ENCODE measurements around the gene ARL6IP4. TPM values are rescaled to one million over a fixed set of nuclear protein-coding genes. Genes with fewer than 3 reads are reported as not detected.
A peak's percentile ranks its signal among the peaks of the same experiment; 100 is the strongest.

Gene ARL6IP4
- total RNA-seq, 1 donor from 2014 or later, result 173 TPM

DNA sequence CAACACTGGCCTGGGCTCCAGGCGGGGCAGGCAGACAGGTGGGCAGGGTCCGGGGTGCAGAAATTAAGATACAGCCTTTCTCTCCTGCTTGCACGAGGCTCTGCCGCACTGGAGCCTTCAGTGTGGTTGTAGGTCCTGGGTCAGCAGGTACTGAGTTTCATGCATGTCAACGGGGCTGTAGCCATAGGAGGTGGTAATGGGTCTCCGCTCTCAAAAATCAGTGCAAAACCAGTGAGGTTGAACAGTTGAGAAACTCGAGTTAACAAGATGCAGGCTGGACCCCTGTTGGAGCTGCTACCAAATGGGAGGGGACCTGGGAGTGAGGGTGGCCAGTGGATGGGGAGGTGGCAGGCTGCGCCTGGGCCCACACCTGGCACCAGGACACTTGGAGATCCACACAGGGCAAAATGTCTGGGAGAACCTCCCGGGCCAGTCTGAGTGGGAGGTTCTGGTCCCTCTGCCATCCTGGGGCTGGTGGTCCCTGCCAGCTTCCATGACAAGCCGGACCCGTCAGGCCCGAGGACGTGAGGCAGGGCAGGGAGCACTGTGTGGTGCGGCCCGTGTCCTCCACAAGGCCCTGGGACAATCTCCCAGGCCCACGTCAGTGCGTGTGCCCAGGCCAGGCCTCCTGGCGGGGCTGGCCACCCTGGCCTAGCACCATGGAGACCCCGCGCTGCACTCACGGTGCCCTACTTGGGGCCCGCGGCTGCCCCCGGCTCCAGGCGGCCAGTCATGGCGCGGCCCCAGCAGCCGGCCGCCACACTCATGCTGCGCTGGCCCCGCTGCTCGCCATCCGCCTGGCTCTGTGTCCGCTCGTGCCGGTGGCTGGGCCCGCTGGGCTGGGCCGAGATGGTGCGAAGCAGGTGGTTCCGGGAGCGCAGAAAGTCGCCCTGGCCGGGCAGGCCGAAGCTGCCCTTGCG, 5.1 kb downstream of the ARL6IP4 start:
- TF ChIP-seq, protein P1, sequence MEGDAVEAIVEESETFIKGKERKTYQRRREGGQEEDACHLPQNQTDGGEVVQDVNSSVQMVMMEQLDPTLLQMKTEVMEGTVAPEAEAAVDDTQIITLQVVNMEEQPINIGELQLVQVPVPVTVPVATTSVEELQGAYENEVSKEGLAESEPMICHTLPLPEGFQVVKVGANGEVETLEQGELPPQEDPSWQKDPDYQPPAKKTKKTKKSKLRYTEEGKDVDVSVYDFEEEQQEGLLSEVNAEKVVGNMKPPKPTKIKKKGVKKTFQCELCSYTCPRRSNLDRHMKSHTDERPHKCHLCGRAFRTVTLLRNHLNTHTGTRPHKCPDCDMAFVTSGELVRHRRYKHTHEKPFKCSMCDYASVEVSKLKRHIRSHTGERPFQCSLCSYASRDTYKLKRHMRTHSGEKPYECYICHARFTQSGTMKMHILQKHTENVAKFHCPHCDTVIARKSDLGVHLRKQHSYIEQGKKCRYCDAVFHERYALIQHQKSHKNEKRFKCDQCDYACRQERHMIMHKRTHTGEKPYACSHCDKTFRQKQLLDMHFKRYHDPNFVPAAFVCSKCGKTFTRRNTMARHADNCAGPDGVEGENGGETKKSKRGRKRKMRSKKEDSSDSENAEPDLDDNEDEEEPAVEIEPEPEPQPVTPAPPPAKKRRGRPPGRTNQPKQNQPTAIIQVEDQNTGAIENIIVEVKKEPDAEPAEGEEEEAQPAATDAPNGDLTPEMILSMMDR (conservative IDR thresholded peaks at IDR 0.05), result no peak
- Mint-ChIP-seq H3K27ac (ENCODE audit: unreplicated experiment) (peak overlapping the region; percentile 98), H3K4me3 (peak overlapping the region; percentile 86), H3K36me3 (ENCODE audit: low read depth) (no peaks in the 10 kb centered on the region), H3K4me1 (peaks cover 37% of the 10 kb centered on the region), H3K27me3 (ENCODE audit: low read depth) (no peaks in the 10 kb centered on the region), H3K9me3 (no peaks in the 10 kb centered on the region)
- no peak for DNase-seq (ENCODE audit: low read depth, low spot score)

DNA sequence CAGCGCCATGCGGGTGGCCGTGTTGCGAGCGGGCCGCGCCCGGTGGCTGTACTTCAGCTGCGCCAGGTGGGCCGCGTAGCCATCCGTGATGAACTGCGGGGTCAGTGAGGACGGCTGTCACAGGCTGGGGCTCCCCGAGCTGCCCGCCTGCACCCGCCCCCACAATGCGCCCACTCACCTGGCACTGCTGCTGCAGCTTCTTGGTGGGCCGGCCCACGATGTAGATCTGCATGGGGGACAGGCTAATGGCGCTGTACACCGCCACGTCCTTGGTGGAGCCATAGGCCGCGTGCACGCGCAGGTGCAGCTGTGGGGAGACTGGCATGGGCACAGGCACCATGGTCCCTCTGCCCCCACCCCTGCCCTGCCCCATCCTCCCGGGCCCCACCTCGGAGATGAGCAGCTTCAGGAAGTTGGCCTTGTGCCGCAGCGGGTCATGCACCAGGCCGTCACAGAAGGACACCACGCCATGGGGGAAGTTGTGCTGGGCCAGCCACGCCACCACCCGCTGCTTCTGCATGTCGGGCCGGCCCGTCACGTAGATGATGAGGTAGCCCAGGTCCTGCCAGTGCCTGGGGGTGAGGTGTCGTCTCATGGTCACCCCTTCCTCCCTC, 5.9 kb downstream of the ARL6IP4 start:
- Mint-ChIP-seq H3K27me3 (ENCODE audit: low read depth) (no peaks in the 10 kb centered on the region), H3K4me3 (no peak overlapping the region), H3K9me3 (no peaks in the 10 kb centered on the region), H3K4me1 (peaks cover 37% of the 10 kb centered on the region), H3K36me3 (ENCODE audit: low read depth) (no peaks in the 10 kb centered on the region), H3K27ac (ENCODE audit: unreplicated experiment) (no peak overlapping the region)
- TF ChIP-seq, protein P1 (conservative IDR thresholded peaks at IDR 0.05), result no peak
- DNase-seq (ENCODE audit: low read depth, low spot score), result no peak

DNA sequence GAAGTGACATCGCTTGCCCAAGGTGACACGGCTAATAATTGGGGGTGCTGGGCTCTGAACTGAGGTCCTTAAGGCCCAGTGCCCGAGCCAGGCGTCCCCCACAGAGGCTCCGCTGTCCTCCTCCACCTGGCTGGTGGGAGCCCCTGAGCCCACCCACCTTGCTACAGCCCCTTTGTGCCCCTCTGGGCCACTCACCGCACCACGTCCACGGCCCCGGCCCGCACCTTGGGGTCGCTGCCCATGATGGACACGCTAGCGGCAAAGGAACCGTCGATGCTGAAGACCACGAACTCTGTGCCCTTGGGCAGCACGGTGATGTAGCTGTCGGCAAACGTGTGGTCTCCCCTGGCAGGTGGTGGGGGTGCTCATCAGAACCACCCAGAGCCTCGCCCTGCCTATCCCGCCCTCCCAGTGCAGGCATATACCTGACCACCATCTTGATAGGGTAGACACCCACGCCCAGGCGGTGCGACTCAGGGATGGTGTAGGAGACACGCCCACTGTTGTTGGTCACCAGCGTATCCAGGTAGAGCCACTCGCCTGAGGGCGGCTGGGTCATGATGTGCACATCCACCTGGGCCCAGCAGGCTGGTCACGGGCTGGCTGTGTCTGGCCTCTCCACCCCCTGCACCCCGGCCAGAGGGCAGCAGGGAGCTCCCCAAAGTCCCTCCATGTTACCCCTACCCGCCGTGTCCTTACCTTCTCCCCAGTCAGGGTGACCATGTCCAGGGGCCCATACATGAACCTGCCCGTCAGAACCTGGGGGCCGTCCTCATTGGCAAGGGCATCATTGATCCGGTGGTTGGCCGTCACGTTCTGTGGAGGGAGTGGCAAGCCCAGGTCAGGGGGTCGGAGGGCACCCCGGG, 6.8 kb downstream of the ARL6IP4 start:
- no peak for DNase-seq (ENCODE audit: low read depth, low spot score)
- Mint-ChIP-seq H3K27ac (ENCODE audit: unreplicated experiment) (no peak overlapping the region), H3K4me1 (peaks cover 27% of the 10 kb centered on the region), H3K4me3 (no peak overlapping the region), H3K27me3 (ENCODE audit: low read depth) (no peaks in the 10 kb centered on the region), H3K36me3 (ENCODE audit: low read depth) (no peaks in the 10 kb centered on the region), H3K9me3 (no peaks in the 10 kb centered on the region)
- TF ChIP-seq, protein P1 (conservative IDR thresholded peaks at IDR 0.05), result no peak

DNA sequence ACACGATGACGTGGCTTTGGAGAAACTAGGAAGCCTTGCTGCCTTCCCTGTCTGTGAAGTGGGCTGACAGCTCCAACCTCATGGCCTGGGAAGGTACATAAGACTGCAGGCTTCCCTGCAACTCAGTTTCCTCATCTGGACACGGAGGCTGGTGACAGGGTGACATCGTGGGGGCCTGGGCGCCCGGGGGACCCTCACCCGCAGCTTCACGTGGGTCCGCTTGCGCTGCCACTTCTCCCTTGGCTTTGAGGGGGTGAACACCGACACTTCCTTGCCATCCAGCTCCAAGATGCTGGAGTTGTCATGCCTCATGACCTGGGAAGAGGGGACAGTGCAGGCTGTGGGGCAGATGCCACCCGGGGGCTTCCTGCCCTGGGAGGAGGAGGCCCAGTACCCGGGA, 7.6 kb downstream of the ARL6IP4 start:
- no peak for DNase-seq (ENCODE audit: low read depth, low spot score)
- peaks cover 24% of the 10 kb centered on the region for H3K4me1 Mint-ChIP-seq
- H3K36me3 Mint-ChIP-seq (ENCODE audit: low read depth), result no peaks in the 10 kb centered on the region
- H3K27ac Mint-ChIP-seq (ENCODE audit: unreplicated experiment), result no peak overlapping the region
- TF ChIP-seq, protein P1 (conservative IDR thresholded peaks at IDR 0.05), result no peak
- H3K9me3 Mint-ChIP-seq, result no peaks in the 10 kb centered on the region
- H3K4me3 Mint-ChIP-seq, result no peak overlapping the region
- H3K27me3 Mint-ChIP-seq (ENCODE audit: low read depth), result no peaks in the 10 kb centered on the region

DNA sequence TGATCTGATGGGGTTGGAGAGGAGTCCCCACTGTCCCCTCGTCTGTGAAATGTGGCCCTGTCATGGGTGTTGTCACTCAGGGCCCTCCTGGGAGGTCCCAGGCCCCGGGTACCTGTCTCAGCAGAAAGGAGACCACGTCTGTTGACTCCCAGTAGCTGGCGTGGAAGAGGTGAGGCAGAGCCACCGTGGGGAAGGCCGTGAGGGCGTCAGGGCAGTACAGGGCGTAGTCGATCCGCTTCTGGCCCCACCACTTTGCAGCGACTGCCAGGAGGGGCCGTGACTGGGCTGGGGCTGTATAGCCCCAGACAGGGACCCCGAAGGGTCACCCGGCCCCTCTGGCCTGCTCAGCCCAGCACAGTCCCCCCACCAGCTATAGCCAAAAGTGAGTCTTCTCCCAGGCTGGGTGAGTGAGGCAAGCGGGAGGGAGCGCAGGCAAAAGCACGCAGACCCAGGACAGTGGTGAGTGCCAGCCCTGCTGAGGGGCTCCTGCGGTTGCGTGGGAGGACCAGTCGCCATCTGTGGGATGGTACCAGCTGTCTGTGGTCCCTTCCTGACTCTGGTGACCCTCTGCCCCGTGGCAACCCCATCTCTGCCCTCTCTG, 8.2 kb downstream of the ARL6IP4 start:
- Mint-ChIP-seq H3K27me3 (ENCODE audit: low read depth) (no peaks in the 10 kb centered on the region), H3K36me3 (ENCODE audit: low read depth) (no peaks in the 10 kb centered on the region), H3K4me3 (no peak overlapping the region), H3K27ac (ENCODE audit: unreplicated experiment) (no peak overlapping the region), H3K9me3 (no peaks in the 10 kb centered on the region), H3K4me1 (peaks cover 17% of the 10 kb centered on the region)
- TF ChIP-seq, protein P1 (conservative IDR thresholded peaks at IDR 0.05), result no peak
- no peak for DNase-seq (ENCODE audit: low read depth, low spot score)

Data from neural crest cell (in vitro differentiated cells).